Lower leg skin (tissue), 3 donors: Measurements from ENCODE around the gene APOL2.

Source experiments
- POLR2A ChIP-seq, 2 donors: fragments of 450-650 bp; IDR thresholded peaks; one replicate each; pipeline ENCODE4 v1.6.1; 2016 to 2017; ENCODE audit warnings: antibody characterized with exemption in 2 of 2, mild to moderate bottlenecking in 1 of 2, moderate library complexity in 1 of 2
- TF ChIP-seq, protein P1 (sequence below), 3 donors: fragments of 450-650 bp; IDR thresholded peaks; one replicate each; pipeline ENCODE4 v1.5.1; 2016; ENCODE audit warnings: antibody characterized with exemption in 3 of 3, mild to moderate bottlenecking in 3 of 3, moderate library complexity in 2 of 3

DNA sequence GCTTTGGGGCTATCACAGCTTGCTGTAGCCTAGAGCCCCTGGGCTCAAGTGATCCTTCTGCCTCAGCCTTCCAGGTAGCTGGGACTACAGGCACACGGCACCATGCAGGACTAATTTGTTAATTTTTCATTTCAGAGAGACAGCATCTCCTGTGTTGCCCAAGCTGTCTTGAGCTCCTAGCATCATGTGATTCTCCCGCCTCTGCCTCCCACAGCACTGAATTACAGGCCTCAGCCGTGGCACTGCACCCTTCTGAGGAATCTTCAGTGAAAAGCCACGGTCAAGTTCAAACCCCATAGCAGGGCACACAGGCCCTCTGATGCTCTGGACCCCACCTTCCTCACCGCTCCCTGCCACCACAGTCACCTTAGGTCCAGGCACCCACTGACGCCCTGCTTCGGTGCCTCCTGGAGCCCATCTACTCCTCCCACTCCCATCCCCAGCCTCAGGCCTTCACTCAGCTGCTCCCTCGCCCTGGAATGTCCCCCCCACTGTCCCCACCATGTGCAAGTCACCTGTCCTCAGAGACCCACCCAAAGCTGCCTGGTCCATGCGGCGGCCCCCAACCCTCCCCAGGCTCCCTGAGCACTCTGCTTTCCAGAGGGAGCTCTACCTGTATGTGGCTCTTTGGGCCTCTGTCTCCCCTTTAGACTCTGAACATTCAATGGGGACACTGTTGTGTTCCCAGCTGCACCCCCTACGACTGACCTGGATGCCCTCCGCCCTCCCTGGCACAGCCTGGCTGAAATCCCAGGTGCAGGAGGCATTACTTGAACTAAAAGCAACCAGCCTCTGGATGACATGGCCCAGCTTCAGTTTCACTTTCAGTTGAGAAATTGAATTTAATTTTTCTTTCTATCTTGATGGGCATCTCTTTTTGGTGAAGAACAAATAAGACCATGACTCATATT lies 1.6 kb downstream of the APOL2 start:
- TF ChIP-seq, protein P1, sequence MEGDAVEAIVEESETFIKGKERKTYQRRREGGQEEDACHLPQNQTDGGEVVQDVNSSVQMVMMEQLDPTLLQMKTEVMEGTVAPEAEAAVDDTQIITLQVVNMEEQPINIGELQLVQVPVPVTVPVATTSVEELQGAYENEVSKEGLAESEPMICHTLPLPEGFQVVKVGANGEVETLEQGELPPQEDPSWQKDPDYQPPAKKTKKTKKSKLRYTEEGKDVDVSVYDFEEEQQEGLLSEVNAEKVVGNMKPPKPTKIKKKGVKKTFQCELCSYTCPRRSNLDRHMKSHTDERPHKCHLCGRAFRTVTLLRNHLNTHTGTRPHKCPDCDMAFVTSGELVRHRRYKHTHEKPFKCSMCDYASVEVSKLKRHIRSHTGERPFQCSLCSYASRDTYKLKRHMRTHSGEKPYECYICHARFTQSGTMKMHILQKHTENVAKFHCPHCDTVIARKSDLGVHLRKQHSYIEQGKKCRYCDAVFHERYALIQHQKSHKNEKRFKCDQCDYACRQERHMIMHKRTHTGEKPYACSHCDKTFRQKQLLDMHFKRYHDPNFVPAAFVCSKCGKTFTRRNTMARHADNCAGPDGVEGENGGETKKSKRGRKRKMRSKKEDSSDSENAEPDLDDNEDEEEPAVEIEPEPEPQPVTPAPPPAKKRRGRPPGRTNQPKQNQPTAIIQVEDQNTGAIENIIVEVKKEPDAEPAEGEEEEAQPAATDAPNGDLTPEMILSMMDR (IDR thresholded peaks at IDR 0.05): no peak
- TF ChIP-seq POLR2A (IDR thresholded peaks at IDR 0.05): no peak
